Right ventricle myocardium inferior (tissue), 1 donor: ENCODE results near the gene LHPP. TPM values are rescaled to one million over a fixed set of nuclear protein-coding genes. Genes with fewer than 3 reads are reported as not detected.
"Not testable (repeated sequence)": the region's sequence is repeated elsewhere in the genome, so short reads cannot be mapped to it uniquely, and the experiment has no call there.

Experiments used
- ATAC-seq: fragments of 200-7000 bp; cut with Tn5 transposase; one replicate; pipeline ENCODE4 v1.9.1; 2020; ENCODE audit warnings: mild to moderate bottlenecking, moderate library complexity
- DNase-seq: peaks from one replicate; pipeline ENCODE4 v3.0.0; 2021; ENCODE audit errors: missing footprints
- intact Hi-C: fragments of 100-400 bp; cut with DNase I; formaldehyde crosslinking; loops from one replicate; pipeline ENCODE4 v1.11.0; 2022
- total RNA-seq: library from RNA; stranded (reverse); fragmentation: NEBNext Ultra II Directional; extraction: Animal tissue kit (Norgen Biotek cat#: 25700); gene quantifications from one replicate; pipeline ENCODE4 v1.2.1, GENCODE V29; 2021
- donor health status: DM: no; HTN: yes; CAD: no; lungs with severe emphysema.

The LHPP gene
- total RNA-seq, 1 donor from 2014 or later = 5.8 TPM

DNA sequence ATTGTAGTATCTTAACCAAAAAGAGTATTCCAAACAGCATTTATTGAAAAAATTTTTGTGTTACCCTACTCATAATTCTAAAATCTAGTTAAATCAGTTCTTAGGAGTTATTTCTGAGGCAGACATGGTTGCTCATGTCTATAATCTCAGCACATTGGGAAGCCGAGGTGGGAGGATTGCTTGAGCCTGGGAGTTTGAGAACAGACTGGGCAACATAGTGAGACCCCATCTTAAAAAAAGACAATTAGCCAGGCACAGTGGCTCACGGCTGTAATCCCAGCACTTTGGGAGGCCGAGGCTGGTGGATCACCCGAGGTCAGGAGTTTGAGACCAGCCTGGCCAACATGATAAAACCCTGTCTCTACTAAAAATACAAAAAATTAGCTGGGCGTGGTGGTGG, 19.9 kb upstream of the LHPP start:
- intact Hi-C loops, DNase-seq, ATAC-seq: not testable (repeated sequence)

DNA sequence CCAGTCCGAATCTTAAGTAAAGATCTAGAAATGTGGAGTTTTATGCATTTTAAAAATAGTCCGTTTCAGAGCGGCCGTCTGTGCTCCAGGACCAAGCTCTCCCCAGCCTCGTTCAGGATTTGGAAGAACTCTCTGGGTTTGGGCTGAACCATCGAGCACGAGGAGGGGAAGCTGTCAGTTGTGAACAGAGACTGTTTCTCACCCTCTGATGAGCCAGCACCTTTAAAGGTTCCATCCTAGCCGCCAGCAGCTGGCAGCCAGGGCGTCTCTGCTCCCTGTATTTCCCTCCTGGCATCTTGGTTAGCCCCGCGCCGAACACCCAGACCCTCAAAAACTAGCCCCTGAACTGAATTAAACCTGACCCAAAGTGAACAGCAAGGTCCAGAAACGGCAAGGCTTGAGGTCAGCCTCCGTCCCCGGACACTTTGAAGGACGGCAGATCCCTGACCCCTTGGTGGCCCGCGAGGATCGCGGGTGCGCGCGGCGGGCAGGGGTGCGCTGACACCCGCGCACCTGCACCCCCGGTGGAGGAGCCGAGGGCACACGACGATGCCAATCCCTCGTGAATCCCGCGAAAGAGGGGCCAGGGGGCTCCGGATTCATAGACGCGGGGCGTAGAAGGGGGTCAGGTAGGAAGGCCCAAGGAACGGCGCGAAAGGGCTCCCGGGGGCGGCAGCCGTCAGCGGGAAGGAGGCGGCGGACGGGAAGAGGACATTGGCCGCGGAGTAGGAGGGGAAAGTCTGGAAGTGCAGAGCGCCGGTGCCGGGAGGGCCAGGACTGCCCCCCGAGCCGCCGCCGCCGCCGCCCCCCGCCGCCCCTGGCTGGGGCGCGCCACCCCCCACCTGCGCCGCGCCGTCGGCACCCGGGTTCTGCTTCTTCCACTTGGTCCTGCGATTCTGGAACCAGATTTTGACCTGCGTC, 14.5 kb upstream of the LHPP start:
- ATAC-seq (no peak), DNase-seq (no peak)
- intact Hi-C loops = no loop called here

DNA sequence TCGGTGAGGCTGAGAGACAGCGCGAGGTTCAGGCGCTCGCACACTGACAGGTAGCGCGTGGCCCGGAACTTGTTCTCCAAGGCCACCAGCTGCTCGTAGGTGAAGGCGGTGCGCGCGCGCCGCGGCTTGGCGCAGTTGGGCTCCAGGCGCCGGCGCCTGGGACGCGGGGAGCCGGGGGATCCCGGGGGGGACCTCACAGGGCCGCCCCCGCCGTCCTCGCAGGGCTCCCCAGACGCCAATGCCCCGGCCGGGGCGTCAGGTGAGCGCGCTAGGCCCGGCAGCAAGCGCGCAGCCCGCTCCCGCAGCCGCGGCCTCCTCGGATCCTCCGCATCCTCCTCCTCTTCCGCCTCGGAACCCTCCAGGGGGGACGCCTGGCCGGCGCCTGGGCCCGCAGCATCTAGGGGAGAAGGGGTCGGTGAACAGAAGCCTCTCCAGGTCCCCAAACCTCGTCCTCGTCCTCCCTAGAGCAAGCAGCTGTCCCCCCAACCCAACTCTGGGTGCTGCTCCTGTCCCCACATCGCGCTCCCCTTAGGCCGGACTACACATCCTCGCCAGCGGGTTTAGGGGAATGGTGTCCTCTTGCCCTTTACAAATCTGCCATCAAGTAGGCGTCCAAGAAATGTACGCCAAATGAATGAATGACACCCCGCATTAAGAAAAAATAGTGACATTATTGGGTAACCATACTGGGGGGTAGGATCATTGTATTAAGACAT, 13.7 kb upstream of the LHPP start:
- no peak for DNase-seq
- intact Hi-C loops = no loop called here
- ATAC-seq = no peak

DNA sequence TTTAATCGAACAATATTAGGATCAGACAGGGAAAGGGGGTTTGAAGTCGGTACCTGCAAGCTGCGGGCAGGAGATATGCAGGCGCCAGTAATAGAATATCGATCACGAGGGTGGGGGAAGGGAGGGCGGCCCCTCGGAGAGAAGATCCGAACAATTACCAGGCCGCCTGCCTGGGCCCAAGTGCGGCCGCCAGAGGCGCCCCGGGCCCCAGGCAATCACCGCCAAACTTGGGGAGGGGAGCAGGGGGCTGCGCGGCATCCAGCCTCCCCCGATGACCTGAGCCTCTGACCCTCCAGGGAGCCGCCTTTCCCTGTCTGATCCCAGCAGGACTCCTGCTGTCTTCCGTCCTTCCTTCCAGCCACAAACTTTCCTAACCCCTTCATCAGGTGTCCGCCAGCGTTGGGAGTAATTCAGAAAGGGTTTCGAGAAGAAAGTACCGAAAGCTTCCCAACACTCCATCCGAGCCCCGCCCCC, 12.9 kb upstream of the LHPP start:
- intact Hi-C loops = no loop called here
- ATAC-seq (no peak), DNase-seq (no peak)

DNA sequence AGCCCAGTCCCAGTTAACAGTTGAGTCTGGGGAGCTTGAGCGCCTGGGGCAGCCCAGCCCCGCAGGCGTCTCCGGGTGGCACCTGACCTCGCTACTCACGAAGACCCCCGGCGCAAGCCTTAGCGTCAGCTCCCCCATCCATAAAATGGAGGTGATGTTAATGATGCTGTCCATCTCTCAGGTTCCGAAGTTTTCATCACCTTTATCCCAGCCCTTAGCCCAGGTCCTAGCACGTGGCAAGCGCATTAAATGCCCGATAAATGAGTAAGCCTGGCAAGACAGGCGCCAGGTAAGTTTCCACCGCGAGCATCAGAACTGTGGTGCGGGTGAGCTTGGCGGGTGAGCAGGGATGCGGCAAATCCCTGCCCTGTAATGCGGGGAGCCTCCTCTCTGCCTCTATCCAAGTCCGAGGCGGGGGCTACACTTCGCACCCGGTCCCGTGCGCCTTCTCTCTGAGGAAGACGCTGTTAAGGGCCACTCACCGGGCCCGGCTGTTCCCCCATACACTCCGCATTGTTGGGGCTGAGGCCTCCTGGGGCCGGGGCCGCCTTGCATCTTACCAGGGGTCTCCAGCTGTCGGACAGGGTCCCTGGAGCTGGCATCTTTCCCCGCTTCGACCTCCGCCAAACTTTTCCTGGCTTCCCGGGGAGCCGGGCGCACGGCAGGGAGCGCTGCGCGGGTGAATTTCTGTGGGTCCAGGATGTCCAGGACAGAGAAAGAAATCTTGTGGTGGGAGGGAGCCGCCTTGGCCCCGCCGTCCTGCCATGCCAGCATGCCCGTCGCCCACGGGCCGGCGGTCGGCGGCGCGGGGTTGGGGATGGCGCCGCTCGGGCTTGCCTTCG, 12.2 kb upstream of the LHPP start:
- ATAC-seq (no peak), DNase-seq (no peak)
- intact Hi-C loops = no loop called here

DNA sequence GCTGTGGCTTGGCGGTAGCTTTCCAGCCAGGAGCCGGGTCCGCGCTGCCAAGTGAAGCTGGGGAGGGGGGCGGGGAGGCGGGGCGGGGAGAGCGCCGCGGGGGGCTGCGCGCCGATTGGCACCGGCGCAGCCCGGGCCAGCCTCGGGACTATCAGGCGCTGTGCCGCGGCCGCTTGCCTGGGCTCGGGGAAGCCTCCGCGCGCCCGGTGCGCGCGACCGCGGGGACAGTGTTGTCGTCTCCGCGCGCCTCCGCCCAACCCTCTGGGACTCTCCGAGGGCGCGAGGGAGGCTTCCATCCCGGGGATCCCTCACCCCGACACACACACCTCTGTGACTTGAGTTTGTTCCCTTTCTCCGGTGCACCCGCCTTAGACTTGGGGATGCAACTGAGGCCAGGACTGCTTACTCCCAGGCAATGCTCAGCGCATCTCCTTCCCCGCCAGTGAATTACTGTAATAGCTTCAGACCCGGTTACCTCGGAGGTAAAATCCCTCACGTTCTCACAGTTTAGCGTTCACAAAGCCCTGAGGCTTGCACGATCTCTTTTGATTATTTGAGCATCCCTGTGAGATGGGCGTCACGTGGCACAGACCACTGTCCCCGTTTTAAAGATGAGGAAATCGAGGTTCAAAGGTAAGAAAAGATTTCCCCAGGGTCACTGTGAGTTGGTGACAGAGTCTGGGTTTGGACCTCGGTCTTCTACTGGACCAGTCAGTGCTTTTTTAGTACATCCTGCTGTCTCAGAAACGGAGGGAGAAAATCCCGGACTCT, 11.4 kb upstream of the LHPP start, which contains the start of gene NKX1-2:
Gene NKX1-2 (minus strand): TSS at position 24 of the 771 bp plus-strand sequence. CDS start 92 bp downstream, outside the sequence.
- intact Hi-C loops = no loop called here
- DNase-seq (no peak), ATAC-seq (no peak)

DNA sequence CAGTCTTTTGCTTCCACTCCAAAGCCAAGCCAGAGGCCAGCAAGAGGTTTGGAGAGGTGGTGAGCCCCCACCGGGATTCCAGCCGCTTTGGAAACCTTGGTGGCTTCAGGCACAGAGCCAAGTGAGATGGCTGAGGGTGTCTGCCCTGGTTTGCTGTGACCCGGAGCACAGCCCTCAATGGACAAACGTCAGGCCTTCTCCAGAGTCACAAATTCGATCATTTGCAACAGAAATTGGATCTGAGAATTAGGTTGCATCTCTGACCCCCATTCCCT, 10.9 kb upstream of the LHPP start:
- DNase-seq (no peak), ATAC-seq (no peak)
- intact Hi-C loops = no loop called here

DNA sequence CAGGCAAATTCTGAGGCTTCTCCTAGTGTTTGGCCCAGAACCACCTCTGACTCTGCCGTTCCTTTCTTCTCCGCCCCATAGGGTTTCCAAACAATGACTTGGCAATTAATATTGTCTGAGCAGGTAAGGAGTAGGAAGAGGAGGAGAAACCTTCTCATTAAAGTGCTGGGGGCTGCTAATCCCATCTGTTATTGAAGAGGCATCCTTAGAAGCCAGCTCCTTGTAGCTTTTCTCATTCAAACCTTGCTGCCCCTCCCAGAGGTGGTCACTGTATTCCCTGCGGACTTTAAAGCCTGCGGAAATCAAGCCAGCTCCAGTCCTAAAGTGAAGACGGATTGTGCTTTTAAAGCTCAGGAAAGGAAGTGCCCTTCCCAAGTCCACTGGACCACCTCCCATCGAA, 10.3 kb upstream of the LHPP start:
- no peak for DNase-seq

DNA sequence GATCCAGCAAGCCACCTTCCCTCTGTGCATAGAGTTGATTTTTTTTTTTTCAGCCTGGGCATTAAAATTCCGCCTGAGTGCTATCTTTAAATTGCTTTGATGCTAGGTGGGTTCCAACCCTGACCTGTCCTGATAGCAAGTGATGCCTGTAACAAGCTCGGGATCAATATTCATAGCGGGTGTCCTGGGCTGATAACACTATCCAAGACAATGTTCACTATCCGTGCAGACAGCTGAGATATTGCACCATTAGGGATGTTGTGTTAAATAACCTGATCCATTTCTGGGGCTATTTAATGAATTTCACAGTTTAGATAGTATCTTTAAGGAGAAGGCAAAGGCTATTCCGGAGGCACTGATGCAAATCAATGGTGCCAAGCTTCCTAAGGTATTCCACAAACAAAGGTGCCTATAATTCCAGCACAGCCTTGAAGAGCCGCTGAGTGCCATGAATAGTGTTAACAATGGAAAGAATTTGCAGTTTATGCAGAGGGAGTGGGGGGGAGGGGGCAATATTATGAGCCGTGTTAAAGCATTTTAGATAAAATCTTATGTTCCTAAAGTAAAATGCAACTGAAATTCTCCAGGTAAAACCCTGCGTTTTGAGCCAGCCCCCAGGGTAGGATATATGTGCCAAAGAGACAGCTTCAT, 7.5 kb upstream of the LHPP start:
- DNase-seq (no peak), ATAC-seq (no peak)
- intact Hi-C loops = no loop called here

More for the DNA sequence above, 10.3 kb upstream of the LHPP start:
- intact Hi-C loops = no loop called here
- no peak for ATAC-seq

DNA sequence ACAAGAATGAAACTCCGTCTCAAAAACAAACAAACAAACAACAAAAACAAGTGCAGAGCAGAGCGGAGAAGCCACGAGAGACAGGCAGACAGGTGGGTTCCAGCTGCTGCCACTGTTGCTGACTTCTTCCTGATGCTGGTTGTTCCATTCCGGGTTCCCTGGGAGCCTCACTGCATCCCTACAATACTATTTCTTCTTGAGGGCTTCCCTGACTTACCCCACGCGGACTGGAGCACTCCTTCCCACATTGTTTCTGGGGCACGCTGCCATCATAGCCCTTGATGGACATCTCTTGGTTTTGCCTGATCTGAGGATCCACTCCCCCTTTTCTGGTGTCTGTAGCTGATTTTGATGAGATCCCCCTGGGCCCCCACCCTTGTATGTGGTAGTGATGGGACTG, 6.2 kb upstream of the LHPP start:
- intact Hi-C loops = no loop called here
- no peak for ATAC-seq

DNA sequence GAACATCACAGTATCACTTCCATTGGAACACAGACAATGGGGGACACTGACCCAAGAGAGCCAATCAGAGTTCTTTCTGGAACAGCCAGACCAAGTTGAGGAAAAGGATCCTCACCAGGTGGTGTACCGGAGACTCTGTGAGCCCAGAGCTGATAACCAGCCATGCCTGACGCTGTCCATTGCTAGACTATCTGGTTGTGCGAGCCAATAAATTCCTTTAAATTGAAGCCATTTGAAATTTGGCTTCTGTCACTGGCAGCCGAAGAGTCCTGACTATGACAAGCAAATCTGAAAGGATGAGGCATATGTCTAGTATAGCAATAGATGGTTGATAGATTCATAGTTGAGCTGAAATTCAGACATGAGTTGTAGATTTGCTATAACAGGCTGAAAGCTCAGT, 3.1 kb upstream of the LHPP start:
- intact Hi-C loops = no loop called here
- no peak for ATAC-seq
- no peak for DNase-seq

More for the DNA sequence above, 6.2 kb upstream of the LHPP start:
- no peak for DNase-seq

DNA sequence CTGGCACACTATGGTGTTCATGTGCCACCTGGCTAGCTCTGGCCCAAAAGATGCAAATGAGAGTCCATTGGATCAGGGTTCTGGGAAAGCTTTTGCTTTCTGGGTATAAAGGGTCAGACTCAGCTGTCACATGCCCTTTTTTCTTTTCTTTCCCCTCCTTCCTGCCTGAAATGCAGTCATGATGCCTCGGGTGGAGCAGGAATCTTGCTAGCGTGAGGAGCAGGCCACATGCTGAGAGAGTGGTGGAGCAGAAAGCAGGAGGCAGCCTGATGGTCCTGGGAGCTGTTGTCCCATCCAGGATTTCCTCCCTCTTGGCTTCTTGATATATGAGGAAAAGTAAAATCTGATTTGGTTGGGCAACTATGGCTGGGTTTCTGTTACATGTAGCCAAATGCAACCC, 2.7 kb upstream of the LHPP start:
- ATAC-seq (no peak), DNase-seq (no peak)
- intact Hi-C loops = no loop called here

DNA sequence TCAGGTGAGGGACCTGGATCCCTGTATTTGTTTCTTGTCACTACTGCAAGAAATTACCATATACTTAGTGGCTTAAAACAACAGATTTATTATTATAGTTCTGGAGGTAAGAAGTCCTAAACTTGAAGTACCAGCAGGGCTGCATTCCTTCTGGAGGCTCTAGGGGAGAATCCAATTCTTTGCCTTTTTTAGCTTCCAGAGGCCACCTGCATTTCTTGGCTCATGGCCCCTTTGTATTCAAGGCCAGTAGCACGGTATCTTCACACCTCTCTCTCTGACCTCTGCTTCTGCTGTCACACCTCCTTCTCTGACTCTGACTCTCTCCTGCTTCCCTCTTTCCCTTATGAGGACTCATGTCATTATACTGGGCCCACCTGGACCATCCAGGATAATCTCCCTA, 2.2 kb upstream of the LHPP start:
- no peak for ATAC-seq

DNA sequence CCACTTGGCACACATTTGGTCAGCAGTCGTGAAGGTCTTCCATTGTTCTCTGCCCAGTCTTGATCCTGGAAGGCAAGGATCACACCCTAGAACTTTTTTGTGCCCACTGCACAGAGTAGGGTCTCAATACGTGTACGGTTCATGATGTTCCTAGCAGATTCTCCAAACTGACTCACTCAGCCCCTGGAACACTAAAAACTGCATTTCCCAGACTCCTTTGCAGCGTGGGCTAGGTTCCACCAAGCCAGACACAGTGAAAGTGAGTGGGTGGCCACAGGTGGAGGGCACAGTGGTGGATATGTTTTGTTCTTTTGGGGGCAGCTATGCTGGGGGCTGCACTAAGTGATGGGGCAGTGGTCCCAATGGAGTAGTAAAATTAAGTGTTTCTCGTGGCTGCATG, 1.5 kb upstream of the LHPP start:
- no peak for DNase-seq
- intact Hi-C loops = no loop called here
- no peak for ATAC-seq

More for the DNA sequence above, 2.2 kb upstream of the LHPP start:
- intact Hi-C loops = no loop called here
- DNase-seq = no peak

DNA sequence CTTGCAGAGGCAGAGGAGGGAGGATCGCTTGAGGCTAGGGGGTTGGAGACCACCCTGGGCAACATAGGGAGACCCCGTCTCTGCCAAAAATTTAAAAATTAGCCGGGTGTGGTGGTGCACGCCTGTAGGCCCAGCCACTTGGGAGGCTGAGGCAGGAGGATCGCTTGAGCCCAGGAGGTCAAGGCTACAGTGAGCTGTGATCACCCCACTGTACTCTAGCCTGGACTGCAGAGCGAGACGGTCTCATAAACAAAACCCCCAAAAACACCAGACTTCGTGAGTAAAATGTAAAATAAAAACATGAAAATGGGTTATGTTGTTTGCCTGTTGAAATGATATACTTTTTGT, 699 bp downstream of the LHPP start:
- no peak for ATAC-seq
- intact Hi-C loops = no loop called here
- DNase-seq = no peak

DNA sequence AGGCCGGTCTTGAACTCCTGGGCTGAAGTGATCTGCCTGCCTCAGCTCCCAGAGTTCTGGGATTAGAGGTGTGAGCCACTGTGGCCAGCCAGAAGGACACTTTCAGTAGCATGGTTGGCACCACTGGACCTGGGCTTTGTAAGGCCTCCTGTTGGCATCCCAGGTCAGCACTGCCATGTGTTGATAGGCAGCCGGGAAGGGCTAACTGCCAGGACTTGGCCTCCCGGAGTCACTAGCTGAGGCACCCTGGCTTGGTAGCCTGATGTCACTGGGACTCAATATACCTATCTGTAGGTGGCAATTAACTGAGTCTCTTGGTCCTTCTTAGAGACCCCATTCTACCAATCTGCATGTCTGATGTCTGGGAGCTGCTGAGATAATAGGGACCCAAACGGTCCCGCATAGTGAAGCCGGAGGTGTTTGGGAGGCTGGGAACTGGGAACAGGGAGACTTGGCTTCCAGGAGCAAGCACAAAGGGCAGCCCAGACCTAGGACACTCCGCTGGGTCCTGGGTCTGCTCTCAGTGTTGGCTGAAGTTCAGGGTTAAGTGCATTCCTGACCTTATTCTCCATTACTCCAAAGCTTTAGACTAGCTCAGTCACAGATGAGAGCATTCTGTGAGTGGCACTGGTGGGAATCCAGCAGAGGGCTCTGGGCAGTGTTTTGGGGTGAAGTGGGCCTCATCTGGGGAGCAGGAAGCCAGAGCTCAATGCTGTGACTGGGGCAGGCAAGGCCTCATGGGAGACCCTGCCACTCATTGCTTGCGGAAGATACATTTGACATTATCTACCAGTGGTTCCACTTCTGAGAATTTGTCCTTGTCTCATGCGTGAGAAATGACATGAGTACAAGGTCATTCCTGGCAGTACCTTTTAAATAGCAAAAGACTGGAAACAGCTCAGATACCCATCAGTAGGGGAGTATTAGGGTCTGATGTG, 2.7 kb downstream of the LHPP start:
- ATAC-seq (no peak), DNase-seq (no peak)
- intact Hi-C loops = no loop called here
